RPMI8226 (cell line): ENCODE data around the gene ARHGAP4.

ENCODE experiments used
- DNase-seq: peaks from one replicate; pipeline ENCODE4 v3.0.0-alpha.2; 2015

ARHGAP4 gene

GRCh38 chrX:153864101-153864500 lies 62.0 kb downstream of the ARHGAP4 start:
- no peak for DNase-seq

DNA sequence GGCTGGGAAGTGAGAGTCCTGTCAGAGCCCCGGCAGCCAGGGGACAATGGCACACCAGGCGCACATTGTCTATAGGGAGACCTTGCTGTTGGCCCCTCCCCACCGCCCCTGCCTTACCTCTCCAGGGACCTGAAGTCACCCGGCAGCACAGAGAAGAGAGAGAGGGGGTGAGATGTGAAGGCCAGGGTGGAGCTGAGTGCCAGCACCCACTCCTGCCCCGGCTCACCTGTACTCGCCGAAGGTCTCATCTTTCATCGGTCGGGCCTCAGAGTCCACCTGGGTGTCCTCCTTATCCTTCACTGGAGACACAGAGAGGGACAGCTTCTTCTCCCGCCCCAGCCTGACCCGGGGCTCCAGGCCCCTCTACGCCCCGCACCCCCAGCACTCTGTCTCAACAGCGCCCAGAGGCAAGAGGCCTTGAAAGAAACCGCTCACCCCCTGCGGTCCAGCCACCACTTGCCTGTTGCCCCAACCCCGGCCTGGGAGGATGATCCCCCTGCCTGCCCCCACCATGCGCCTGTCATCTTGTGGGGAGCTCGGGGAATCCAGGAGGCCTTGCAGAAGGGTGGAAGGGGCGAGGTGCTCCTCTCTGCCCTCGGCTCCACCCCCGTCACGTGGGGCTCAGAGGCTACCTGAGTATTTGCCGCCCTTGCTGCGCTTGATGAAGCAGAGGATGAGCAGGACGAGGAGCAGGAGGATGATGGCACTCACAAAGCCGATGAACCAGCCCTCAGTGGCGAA lies 62.6 kb downstream of the ARHGAP4 start:
- no peak for DNase-seq

GRCh38 chrX:153862369-153863250 lies 63.5 kb downstream of the ARHGAP4 start:
- no peak for DNase-seq

DNA sequence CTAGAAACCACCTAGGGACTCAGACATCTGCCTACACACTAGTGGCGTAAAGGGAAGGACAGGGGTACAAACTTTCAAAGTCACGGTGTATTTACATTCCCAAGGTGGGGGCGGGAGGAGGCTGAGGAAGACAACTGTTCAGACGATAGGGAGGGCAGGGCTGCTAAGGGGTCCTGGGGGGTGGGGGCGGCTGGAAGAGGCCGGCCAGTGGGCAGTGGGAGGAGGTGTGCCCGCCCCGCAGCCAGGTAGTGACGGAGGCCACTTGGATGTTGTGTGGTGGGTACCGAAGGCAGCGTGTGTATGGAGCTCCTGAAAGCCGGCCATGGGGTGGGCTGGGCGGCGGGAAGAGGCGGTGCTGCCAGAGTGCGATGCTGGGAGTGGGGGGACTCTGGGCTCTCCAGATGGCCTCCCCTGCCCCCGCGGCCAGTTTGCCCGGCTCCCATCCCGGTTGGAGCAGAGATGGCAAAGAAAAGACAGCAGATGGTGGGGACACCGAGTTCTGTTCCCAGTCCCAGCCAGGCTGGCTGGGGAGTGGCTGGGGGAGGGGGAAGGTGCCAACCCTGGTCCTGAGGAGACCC lies 64.2 kb downstream of the ARHGAP4 start:
- no peak for DNase-seq

DNA sequence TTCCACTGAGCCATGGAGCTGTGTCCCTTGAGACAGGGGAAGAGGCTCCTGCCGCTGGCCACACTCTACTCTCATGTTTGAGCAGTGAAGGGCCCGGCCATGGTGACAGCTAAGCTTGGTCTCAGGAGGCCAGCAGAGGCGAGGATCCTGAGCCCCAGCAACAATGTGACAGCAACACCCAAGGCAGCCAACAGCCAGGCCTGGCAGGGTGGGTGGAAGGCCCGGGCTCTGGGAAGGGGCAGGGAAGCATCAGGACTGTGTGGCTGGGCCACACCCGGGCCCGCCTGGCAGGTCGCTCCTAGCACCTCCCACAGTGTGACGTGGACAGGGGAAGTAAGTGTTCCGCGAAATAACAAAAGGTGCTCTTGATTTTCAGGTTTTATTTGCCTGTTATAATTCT lies 64.9 kb downstream of the ARHGAP4 start:
- DNase-seq, result peak; percentile 22
